ENCODE data around the gene VAT1L. TPM values are rescaled to one million over a fixed set of nuclear protein-coding genes. Genes with fewer than 3 reads are reported as not detected.

VAT1L gene
- total RNA-seq, 2 donors from 2014 or later, result 0.33 to 2.3 TPM

DNA sequence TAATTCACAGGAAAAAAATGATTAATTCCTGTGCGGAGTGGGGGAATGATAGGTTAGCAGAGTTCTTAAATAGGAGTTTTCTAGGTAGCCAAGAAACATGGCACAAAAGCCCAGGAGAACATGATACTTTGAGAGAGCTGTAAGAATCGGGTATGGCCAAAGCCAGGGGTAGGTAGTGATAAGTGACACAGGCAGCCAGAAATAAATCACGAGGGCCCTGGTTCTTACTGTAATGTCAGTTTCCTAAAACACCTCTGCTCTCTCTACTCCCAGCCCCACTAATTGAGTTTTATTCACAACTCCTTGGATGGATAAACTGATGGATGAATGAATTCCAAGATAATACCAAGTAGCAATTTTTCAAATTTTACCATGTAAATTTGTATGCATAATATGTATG is 54.1 kb downstream of the VAT1L start:
- intact Hi-C loops (cut with DNase I), result no loop called here
- Histone ChIP-seq H3K27me3 (no peaks in the 10 kb centered on the region), H3K4me1 (peaks cover 8% of the 10 kb centered on the region), H3K4me3 (no peak overlapping the region), H3K27ac (no peak overlapping the region), H3K9me3 (no peaks in the 10 kb centered on the region), H3K36me3 (replicated peaks in 1 of 2; ENCODE audit: insufficient read depth in 1 of 2, low read depth in 2 of 2) (no peaks in the 10 kb centered on the region)
- DNase-seq, result no peak
- WGBS, 2 donors, result 86 to 94% methylated on average over 3 of the region's 3 CpGs
- TF ChIP-seq, protein P1, sequence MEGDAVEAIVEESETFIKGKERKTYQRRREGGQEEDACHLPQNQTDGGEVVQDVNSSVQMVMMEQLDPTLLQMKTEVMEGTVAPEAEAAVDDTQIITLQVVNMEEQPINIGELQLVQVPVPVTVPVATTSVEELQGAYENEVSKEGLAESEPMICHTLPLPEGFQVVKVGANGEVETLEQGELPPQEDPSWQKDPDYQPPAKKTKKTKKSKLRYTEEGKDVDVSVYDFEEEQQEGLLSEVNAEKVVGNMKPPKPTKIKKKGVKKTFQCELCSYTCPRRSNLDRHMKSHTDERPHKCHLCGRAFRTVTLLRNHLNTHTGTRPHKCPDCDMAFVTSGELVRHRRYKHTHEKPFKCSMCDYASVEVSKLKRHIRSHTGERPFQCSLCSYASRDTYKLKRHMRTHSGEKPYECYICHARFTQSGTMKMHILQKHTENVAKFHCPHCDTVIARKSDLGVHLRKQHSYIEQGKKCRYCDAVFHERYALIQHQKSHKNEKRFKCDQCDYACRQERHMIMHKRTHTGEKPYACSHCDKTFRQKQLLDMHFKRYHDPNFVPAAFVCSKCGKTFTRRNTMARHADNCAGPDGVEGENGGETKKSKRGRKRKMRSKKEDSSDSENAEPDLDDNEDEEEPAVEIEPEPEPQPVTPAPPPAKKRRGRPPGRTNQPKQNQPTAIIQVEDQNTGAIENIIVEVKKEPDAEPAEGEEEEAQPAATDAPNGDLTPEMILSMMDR (IDR thresholded peaks at IDR 0.05), result no peak
- TF ChIP-seq POLR2A (IDR thresholded peaks at IDR 0.05), result no peak
- ATAC-seq, result no peak

- no peak overlapping the region for H3K27ac ChIP-seq
- no peak for TF ChIP-seq POLR2A (IDR thresholded peaks at IDR 0.05)
- H3K9me3 ChIP-seq, result no peaks in the 10 kb centered on the region
- ATAC-seq (no peak), DNase-seq (no peak)
- H3K4me3 ChIP-seq, result no peak overlapping the region
- H3K36me3 ChIP-seq (replicated peaks in 1 of 2; ENCODE audit: insufficient read depth in 1 of 2, low read depth in 2 of 2), result no peaks in the 10 kb centered on the region
- intact Hi-C loops (cut with DNase I), result no loop called here
- H3K27me3 ChIP-seq, result no peaks in the 10 kb centered on the region
- peaks cover 8% of the 10 kb centered on the region for H3K4me1 ChIP-seq
- 21 to 30% methylated on average over 3 of the region's 3 CpGs for WGBS, 2 donors
These were observed 55.0 kb downstream of the VAT1L start for GRCh38 chr16:77843405-77843804.

GRCh38 chr16:77844801-77845200 is 56.4 kb downstream of the VAT1L start:
- DNase-seq, result no peak
- Histone ChIP-seq H3K4me3 (no peak overlapping the region), H3K9me3 (no peaks in the 10 kb centered on the region), H3K36me3 (replicated peaks in 1 of 2; ENCODE audit: insufficient read depth in 1 of 2, low read depth in 2 of 2) (no peaks in the 10 kb centered on the region), H3K27ac (no peak overlapping the region), H3K4me1 (peaks cover 8% of the 10 kb centered on the region), H3K27me3 (no peaks in the 10 kb centered on the region)
- WGBS, 2 donors, result 77 to 88% methylated on average over 4 of the region's 4 CpGs
- TF ChIP-seq, protein P1 (IDR thresholded peaks at IDR 0.05), result no peak
- TF ChIP-seq POLR2A (IDR thresholded peaks at IDR 0.05), result no peak
- intact Hi-C loops (cut with DNase I), result no loop called here
- no peak for ATAC-seq

DNA sequence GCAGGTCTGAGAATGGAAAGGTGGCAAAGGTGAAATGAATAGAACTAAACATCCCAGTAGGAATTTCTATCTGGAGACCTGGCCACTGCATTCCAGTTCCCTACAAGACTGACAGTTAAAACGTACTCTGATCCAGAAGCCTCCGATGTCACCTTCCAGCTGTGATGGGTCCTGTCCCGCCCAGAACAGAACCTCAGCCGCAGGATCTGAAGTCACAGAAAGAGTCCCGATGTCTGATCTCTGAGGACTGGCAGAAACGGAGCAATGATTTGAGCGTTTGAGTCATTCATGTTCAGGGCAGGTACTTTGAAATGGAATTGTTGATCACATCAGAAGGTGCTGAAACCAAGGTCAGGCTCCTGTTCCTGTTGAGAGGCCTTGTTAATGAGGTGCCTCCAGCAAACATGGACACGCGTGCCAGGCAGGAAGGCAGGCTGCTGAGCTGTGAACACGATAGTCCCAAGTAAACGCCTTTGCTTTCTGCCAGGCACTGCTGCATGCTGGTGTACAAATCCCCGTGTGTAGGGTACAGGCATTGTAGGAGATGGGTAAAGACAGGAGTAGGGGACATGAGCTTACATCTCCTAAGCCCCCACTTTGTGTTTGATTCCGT is 61.4 kb downstream of the VAT1L start:
- no peaks in the 10 kb centered on the region for H3K36me3 ChIP-seq (replicated peaks in 1 of 2; ENCODE audit: insufficient read depth in 1 of 2, low read depth in 2 of 2)
- DNase-seq (peak in 2 of 4 donors; percentile 8 to 15), ATAC-seq (peak; percentile 38)
- no peaks in the 10 kb centered on the region for H3K4me1 ChIP-seq
- H3K27me3 ChIP-seq, result no peaks in the 10 kb centered on the region
- no peaks in the 10 kb centered on the region for H3K9me3 ChIP-seq
- WGBS, 2 donors, result 53 to 57% methylated on average over 12 to 13 of the region's 13 CpGs
- TF ChIP-seq, protein P1 (IDR thresholded peaks at IDR 0.05), result no peak
- no peak for TF ChIP-seq POLR2A (IDR thresholded peaks at IDR 0.05)
- intact Hi-C loops (cut with DNase I), result no loop called here
- H3K27ac ChIP-seq, result no peak overlapping the region
- no peak overlapping the region for H3K4me3 ChIP-seq

GRCh38 chr16:77850636-77851333 is 62.4 kb downstream of the VAT1L start:
- H3K4me3 ChIP-seq, result no peak overlapping the region
- no peaks in the 10 kb centered on the region for H3K4me1 ChIP-seq
- intact Hi-C loops (cut with DNase I), result no loop called here
- ATAC-seq (no peak), DNase-seq (no peak)
- TF ChIP-seq, protein P1 (IDR thresholded peaks at IDR 0.05), result no peak
- TF ChIP-seq POLR2A (IDR thresholded peaks at IDR 0.05), result no peak
- H3K36me3 ChIP-seq (replicated peaks in 1 of 2; ENCODE audit: insufficient read depth in 1 of 2, low read depth in 2 of 2), result no peaks in the 10 kb centered on the region
- WGBS, 2 donors, result 69 to 85% methylated on average over 6 to 8 of the region's 8 CpGs
- no peaks in the 10 kb centered on the region for H3K27me3 ChIP-seq
- H3K9me3 ChIP-seq, result no peaks in the 10 kb centered on the region
- no peak overlapping the region for H3K27ac ChIP-seq
